HepG2 (cell line): Measurements from ENCODE around the gene UGT3A2. TPM values are rescaled to one million over a fixed set of nuclear protein-coding genes. Genes with fewer than 3 reads are reported as not detected.

ENCODE experiments used
- ATAC-seq: fragments of 200-7000 bp; cut with Tn5 transposase; 3 replicates; pipeline ENCODE4 v1.9.1; 2020; ENCODE audit warnings: mild to moderate bottlenecking, moderate library complexity
- BruUV-seq: library from RNA; stranded (reverse); fragments of 400-500 nt; replicated peaks from 2 replicates; lab custom pipeline; 2021; lab: Mats Ljungman, UMichigan
- CTCF ChIA-PET: fragments of 300-600 bp; formaldehyde crosslinking; extraction: SDS; loops from one replicate; lab custom pipeline; 2021; ENCODE audit warnings: low total read pairs, inconsistent platforms, low intra/inter-chr PET ratio; lab: Yijun Ruan, JAX
- POLR2A ChIA-PET: fragments of 350-600 bp; sonication (Branson Sonifier 250); formaldehyde crosslinking; loops from one replicate; lab custom pipeline; 2020; ENCODE audit warnings: antibody characterized with exemption, inconsistent platforms; lab: Yijun Ruan, JAX
- DNase-seq: peaks from one replicate; pipeline ENCODE4 v3.0.0-alpha.2; 2015; ENCODE audit warnings: low spot score
- FAIRE-seq: peaks from 3 replicates; lab custom pipeline; 2011; peaks lifted over from hg19 to GRCh38; lab: Jason Lieb, UNC
- H2AFZ ChIP-seq: one replicate; pipeline ENCODE4 v1.6.1; 2011; ENCODE audit warnings: low read length, inconsistent platforms
- H3K27ac ChIP-seq: fragments of 300-600 bp; 3 replicates; pipeline ENCODE4 v1.8.0; 2011; ENCODE audit warnings: mixed run types, mild to moderate bottlenecking, mixed read lengths, low read length, inconsistent platforms; ENCODE audit not compliant: insufficient read depth; ENCODE audit errors: extremely low read length
- H3K27me3 ChIP-seq, 2 experiments: fragments of 200-600 bp in 1 of 2; 2 replicates in 1 of 2; 3 replicates in 1 of 2; pipeline versions ENCODE4 v1.6.0 to v1.8.0; 2011; ENCODE audit warnings: low read length in 2 of 2, mild to moderate bottlenecking in 2 of 2, moderate library complexity in 2 of 2, inconsistent platforms in 1 of 2; ENCODE audit not compliant: insufficient read depth in 2 of 2, control insufficient read depth in 1 of 2
- H3K36me3 ChIP-seq, 2 experiments: fragments of 200-600 bp in 1 of 2; replicated peaks in 1 of 2; 2 replicates in 1 of 2; 3 replicates in 1 of 2; pipeline versions ENCODE4 v1.5.1 to v1.8.0; 2011; ENCODE audit warnings: low read length in 2 of 2, inconsistent platforms in 1 of 2; ENCODE audit not compliant: insufficient read depth in 2 of 2, control insufficient read depth in 1 of 2
- H3K4me1 ChIP-seq: 2 replicates; pipeline ENCODE4 v1.5.1; 2012; ENCODE audit warnings: low read length, inconsistent platforms; ENCODE audit not compliant: insufficient read depth
- H3K4me2 ChIP-seq: 2 replicates; pipeline ENCODE4 v1.6.0; 2011; ENCODE audit warnings: low read depth, low read length, inconsistent platforms
- H3K4me3 ChIP-seq, 3 experiments: fragments of 200-600 bp in 1 of 3; sonication (generic), shearing (Covaris generic) in 1 of 3; replicated peaks in 1 of 3; 2 replicates each; pipeline ENCODE4 v1.5.1; 2011 to 2016; ENCODE audit warnings: low read length in 3 of 3, inconsistent platforms in 2 of 3, low read depth in 2 of 3, mild to moderate bottlenecking in 2 of 3, control low read depth in 1 of 3, mixed read lengths in 1 of 3; ENCODE audit not compliant: insufficient read depth in 1 of 3
- H3K79me2 ChIP-seq: one replicate; pipeline ENCODE4 v1.6.1; 2011; ENCODE audit warnings: low read length, inconsistent platforms; ENCODE audit not compliant: insufficient read depth
- H3K9ac ChIP-seq: 2 replicates; pipeline ENCODE4 v1.6.0; 2011; ENCODE audit warnings: mild to moderate bottlenecking, low read depth, low read length, inconsistent platforms; ENCODE audit not compliant: insufficient read depth
- H3K9me3 ChIP-seq: 2 replicates; pipeline ENCODE4 v1.5.1; 2012; ENCODE audit warnings: mild to moderate bottlenecking, low read length
- H4K20me1 ChIP-seq: 2 replicates; pipeline ENCODE4 v1.6.0; 2011; ENCODE audit warnings: inconsistent platforms, mild to moderate bottlenecking, low read length, moderate library complexity; ENCODE audit not compliant: insufficient read depth
- AGO1 ChIP-seq: fragments of 200-400 bp; formaldehyde crosslinking; IDR thresholded peaks from 2 replicates; pipeline ENCODE4 v1.6.1; 2017; ENCODE audit warnings: mild to moderate bottlenecking, low read depth, low read length, moderate library complexity; ENCODE audit not compliant: poor library complexity, severe bottlenecking
- BCL6 ChIP-seq: IDR thresholded peaks from 2 replicates; pipeline ENCODE4 v1.6.1; 2016; ENCODE audit warnings: missing genetic modification reagents, missing compliant biosample characterization
- ESRRA ChIP-seq: sonication (generic); formaldehyde crosslinking; IDR thresholded peaks from 2 replicates; pipeline ENCODE4 v1.5.1; 2020; ENCODE audit warnings: mild to moderate bottlenecking, low read depth, missing genetic modification reagents
- HNF4A ChIP-seq: sonication (generic); formaldehyde crosslinking; IDR thresholded peaks from 2 replicates; pipeline ENCODE4 v1.4.0; 2020; ENCODE audit warnings: missing genetic modification reagents
- JUND ChIP-seq: sonication (generic); formaldehyde crosslinking; IDR thresholded peaks from 2 replicates; pipeline ENCODE4 v1.8.0; 2022; ENCODE audit warnings: mild to moderate bottlenecking, missing genetic modification reagents
- MYNN ChIP-seq: sonication (generic); formaldehyde crosslinking; IDR thresholded peaks from 2 replicates; pipeline ENCODE4 v1.4.0; 2020; ENCODE audit warnings: mild to moderate bottlenecking, low read depth, missing genetic modification reagents
- MZF1 ChIP-seq: sonication (generic); formaldehyde crosslinking; IDR thresholded peaks from 2 replicates; pipeline ENCODE4 v1.8.1; 2023; ENCODE audit warnings: mild to moderate bottlenecking, missing genetic modification reagents, borderline replicate concordance
- POLR2G ChIP-seq: fragments of 200-400 bp; formaldehyde crosslinking; IDR thresholded peaks from 2 replicates; pipeline ENCODE4 v1.6.1; 2018; ENCODE audit warnings: mild to moderate bottlenecking, low read depth, low read length, moderate library complexity
- SIX4 ChIP-seq: sonication (generic); formaldehyde crosslinking; IDR thresholded peaks from 2 replicates; pipeline ENCODE4 v1.4.0; 2020; ENCODE audit warnings: missing genetic modification reagents
- ZNF230 ChIP-seq: sonication (generic); formaldehyde crosslinking; IDR thresholded peaks from 2 replicates; pipeline ENCODE4 v1.4.0; 2020; ENCODE audit warnings: mild to moderate bottlenecking, missing genetic modification reagents
- ZNF350 ChIP-seq: sonication (generic); formaldehyde crosslinking; IDR thresholded peaks from 2 replicates; pipeline ENCODE4 v1.4.0; 2020; ENCODE audit warnings: mild to moderate bottlenecking, low read depth, missing genetic modification reagents, borderline replicate concordance
- ZNF414 ChIP-seq: sonication (generic); formaldehyde crosslinking; IDR thresholded peaks from 2 replicates; pipeline ENCODE4 v1.5.0; 2020; ENCODE audit warnings: missing genetic modification reagents
- in situ Hi-C: cut with HindIII; loops from 2 replicates; pipeline ENCODE4 v1.10.0; 2017; ENCODE audit warnings: low pct_unique_long_range_greater_than_20kb; ENCODE audit not compliant: extremely low pct_ligation_motif_present
- intact Hi-C: fragments of 100-400 bp; cut with micrococcal nuclease; formaldehyde crosslinking; loops from one replicate; pipeline ENCODE4 v1.10.0; 2022; ENCODE audit not compliant: unreplicated experiment
- polyA plus RNA-seq, 8 experiments: library from polyadenylated mRNA; depleted of rRNA in 3 of 8; stranded (reverse) in 7 of 8; unstranded in 1 of 8; fragments of >200 nt; fragmentation: Illumina TruSeq in 4 of 8; extraction: Trizol in 4 of 8; gene quantifications; 2 replicates each; pipeline versions ENCODE4 v1.2.1 to v1.2.3, GENCODE V29; 2011 to 2016; ENCODE audit warnings: low read depth in 4 of 8, missing spikeins in 1 of 8, mixed read lengths in 1 of 8; ENCODE audit not compliant: insufficient read depth in 1 of 8
- total RNA-seq, 5 experiments: library from RNA; depleted of rRNA; stranded (reverse); fragments of >200 nt; fragmentation: Illumina TruSeq; extraction: Trizol; gene quantifications; 2 replicates each; pipeline ENCODE4 v1.2.3, GENCODE V29; 2016; ENCODE audit warnings: low read depth in 1 of 5
- TF ChIP-seq, protein P1 (sequence below): sonication (generic); formaldehyde crosslinking; conservative IDR thresholded peaks from 2 replicates; pipeline ENCODE4 v1.4.0; 2020; ENCODE audit warnings: mild to moderate bottlenecking, missing genetic modification reagents, moderate library complexity

UGT3A2 gene
- total and polyA plus RNA-seq, 2 of the 13 experiments (the other 11 are each of a cell fraction or from before 2014, with no cell fraction given) = not detected

- TF ChIP-seq SIX4 (CRISPR knock-in tag) = no peak
- no peak for TF ChIP-seq ZNF350 (CRISPR knock-in tag)
- no peak for TF ChIP-seq JUND (CRISPR knock-in tag)
- no peak for TF ChIP-seq ESRRA (CRISPR knock-in tag)
- TF ChIP-seq, protein P1, sequence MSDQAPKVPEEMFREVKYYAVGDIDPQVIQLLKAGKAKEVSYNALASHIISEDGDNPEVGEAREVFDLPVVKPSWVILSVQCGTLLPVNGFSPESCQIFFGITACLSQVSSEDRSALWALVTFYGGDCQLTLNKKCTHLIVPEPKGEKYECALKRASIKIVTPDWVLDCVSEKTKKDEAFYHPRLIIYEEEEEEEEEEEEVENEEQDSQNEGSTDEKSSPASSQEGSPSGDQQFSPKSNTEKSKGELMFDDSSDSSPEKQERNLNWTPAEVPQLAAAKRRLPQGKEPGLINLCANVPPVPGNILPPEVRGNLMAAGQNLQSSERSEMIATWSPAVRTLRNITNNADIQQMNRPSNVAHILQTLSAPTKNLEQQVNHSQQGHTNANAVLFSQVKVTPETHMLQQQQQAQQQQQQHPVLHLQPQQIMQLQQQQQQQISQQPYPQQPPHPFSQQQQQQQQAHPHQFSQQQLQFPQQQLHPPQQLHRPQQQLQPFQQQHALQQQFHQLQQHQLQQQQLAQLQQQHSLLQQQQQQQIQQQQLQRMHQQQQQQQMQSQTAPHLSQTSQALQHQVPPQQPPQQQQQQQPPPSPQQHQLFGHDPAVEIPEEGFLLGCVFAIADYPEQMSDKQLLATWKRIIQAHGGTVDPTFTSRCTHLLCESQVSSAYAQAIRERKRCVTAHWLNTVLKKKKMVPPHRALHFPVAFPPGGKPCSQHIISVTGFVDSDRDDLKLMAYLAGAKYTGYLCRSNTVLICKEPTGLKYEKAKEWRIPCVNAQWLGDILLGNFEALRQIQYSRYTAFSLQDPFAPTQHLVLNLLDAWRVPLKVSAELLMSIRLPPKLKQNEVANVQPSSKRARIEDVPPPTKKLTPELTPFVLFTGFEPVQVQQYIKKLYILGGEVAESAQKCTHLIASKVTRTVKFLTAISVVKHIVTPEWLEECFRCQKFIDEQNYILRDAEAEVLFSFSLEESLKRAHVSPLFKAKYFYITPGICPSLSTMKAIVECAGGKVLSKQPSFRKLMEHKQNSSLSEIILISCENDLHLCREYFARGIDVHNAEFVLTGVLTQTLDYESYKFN (CRISPR knock-in tag) = no peak
- no peak for TF ChIP-seq MZF1 (CRISPR knock-in tag)
- TF ChIP-seq BCL6 (CRISPR knock-in tag) = no peak
- TF ChIP-seq ZNF230 (CRISPR knock-in tag) = no peak
- TF ChIP-seq AGO1 = no peak
- TF ChIP-seq POLR2G = no peak
- no peak for TF ChIP-seq ZNF414 (CRISPR knock-in tag)
- TF ChIP-seq MYNN = no peak
- no peak for TF ChIP-seq HNF4A
- H3K4me3 ChIP-seq = no peak overlapping the region
- no peaks in the 10 kb centered on the region for H4K20me1 ChIP-seq
- H3K9ac ChIP-seq = no peak overlapping the region
- H3K36me3 ChIP-seq = no peaks in the 10 kb centered on the region
- H3K4me1 ChIP-seq = no peaks in the 10 kb centered on the region
- no peaks in the 10 kb centered on the region for H3K27me3 ChIP-seq
- CTCF ChIA-PET = no interaction called here
- no peak overlapping the region for H2AFZ ChIP-seq
- in situ Hi-C loops = no loop called here
- no peaks in the 10 kb centered on the region for H3K9me3 ChIP-seq
- no peak overlapping the region for H3K27ac ChIP-seq
- no TSS peak for BruUV-seq
- intact Hi-C loops = no loop called here
- no peaks in the 10 kb centered on the region for H3K79me2 ChIP-seq
- ATAC-seq (no peak), FAIRE-seq (no peak), DNase-seq (no peak)
- no peak overlapping the region for H3K4me2 ChIP-seq
- POLR2A ChIA-PET = no interaction called here
These were observed 29.8 kb upstream of the UGT3A2 start for GRCh38 chr5:36096486-36096885.
